GM23338 (cell line): ENCODE measurements around the gene MAP3K8.

Experiments used
- EZH2 ChIP-seq: fragments of 200-600 bp; sonication (generic); IDR thresholded peaks from one replicate; pipeline ENCODE4 v1.8.0; 2017; ENCODE audit warnings: antibody characterized with exemption, mild to moderate bottlenecking, low read depth; ENCODE audit not compliant: unreplicated experiment
- TF ChIP-seq, protein P1 (sequence below), 2 experiments: fragments of 200-600 bp in 1 of 2; sonication (generic) in 1 of 2; conservative IDR thresholded peaks; 2 replicates each; pipeline versions ENCODE4 v1.5.1 to v1.6.1; 2016 to 2017; ENCODE audit warnings: antibody characterized with exemption in 2 of 2, low read depth in 2 of 2, mild to moderate bottlenecking in 2 of 2, moderate library complexity in 1 of 2

- TF ChIP-seq, protein P1, sequence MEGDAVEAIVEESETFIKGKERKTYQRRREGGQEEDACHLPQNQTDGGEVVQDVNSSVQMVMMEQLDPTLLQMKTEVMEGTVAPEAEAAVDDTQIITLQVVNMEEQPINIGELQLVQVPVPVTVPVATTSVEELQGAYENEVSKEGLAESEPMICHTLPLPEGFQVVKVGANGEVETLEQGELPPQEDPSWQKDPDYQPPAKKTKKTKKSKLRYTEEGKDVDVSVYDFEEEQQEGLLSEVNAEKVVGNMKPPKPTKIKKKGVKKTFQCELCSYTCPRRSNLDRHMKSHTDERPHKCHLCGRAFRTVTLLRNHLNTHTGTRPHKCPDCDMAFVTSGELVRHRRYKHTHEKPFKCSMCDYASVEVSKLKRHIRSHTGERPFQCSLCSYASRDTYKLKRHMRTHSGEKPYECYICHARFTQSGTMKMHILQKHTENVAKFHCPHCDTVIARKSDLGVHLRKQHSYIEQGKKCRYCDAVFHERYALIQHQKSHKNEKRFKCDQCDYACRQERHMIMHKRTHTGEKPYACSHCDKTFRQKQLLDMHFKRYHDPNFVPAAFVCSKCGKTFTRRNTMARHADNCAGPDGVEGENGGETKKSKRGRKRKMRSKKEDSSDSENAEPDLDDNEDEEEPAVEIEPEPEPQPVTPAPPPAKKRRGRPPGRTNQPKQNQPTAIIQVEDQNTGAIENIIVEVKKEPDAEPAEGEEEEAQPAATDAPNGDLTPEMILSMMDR (conservative IDR thresholded peaks at IDR 0.05; ENCODE audit: low read depth in 2 of 2), result no peak
- TF ChIP-seq EZH2, result no peak
These were observed 54.3 kb downstream of the MAP3K8 start for GRCh38 chr10:30488316-30488715.
